Measurements from ENCODE around the gene CASZ1. TPM values are rescaled to one million over a fixed set of nuclear protein-coding genes. Genes with fewer than 3 reads are reported as not detected.

Gene CASZ1
- total and polyA plus RNA-seq, 4 donors: 3.4 to 39.0 (median 13.8) TPM

GRCh38 chr1:10596780-10597179 lies 199.7 kb downstream of the CASZ1 start:
- no peak for ATAC-seq (ENCODE audit: low FRiP score)
- Histone ChIP-seq H3K27ac (ENCODE audit: low read depth in 1 of 2, low read length in 2 of 2) (no peak overlapping the region), H3K27me3 (ENCODE audit: control insufficient read depth in 1 of 2, insufficient read depth in 2 of 2, low read length in 1 of 2) (no peaks in the 10 kb centered on the region), H3K9me3 (ENCODE audit: control insufficient read depth, low read length) (no peaks in the 10 kb centered on the region), H3K4me1 (ENCODE audit: control insufficient read depth in 1 of 2, insufficient read depth in 2 of 2, low read length in 2 of 2) (no peaks in the 10 kb centered on the region), H3K36me3 (ENCODE audit: control insufficient read depth in 1 of 2, insufficient read depth in 2 of 2, low read length in 1 of 2) (no peaks in the 10 kb centered on the region), H3K4me3 (ENCODE audit: low read length in 2 of 2) (no peak overlapping the region)
- DNase-seq: no peak
- 24 to 37% methylated on average over 6 of the region's 6 CpGs for WGBS, 2 donors
- intact Hi-C loops (cut with DNase I): no loop called here

DNA sequence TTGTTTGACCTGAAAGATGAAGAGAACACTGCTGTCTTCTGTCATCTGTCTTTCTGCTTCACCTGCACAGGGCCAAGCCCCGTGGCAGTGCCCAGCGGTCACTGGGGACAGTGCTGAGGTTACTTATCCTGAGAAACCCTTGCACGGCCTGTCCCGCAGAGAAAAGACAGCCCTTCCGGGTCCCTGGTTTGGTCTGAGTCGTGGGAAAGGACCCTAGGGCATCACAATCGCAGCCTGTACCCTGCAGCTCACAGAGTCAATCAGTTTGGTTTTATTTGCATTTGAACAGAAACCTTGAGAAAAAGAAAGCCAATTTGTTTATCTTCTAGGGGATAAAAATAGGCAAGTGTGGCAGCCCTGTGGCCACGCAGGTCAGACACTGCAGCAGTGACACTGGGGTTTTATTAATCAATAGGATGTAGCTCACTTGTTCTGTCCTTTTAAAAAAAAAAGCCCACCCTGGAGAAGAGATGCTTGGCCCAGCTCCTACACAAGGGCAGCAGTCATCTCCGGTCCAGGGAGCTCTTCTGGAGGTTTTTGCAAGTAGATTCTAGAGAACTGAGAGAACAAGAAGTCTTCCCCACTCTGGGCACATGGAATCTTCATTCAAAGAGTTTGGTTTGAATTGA lies 201.7 kb downstream of the CASZ1 start:
- no peak for ATAC-seq (ENCODE audit: low FRiP score)
- DNase-seq: no peak
- 82 to 86% methylated on average over 9 of the region's 9 CpGs for WGBS, 2 donors
- no peaks in the 10 kb centered on the region for H3K9me3 ChIP-seq (ENCODE audit: control insufficient read depth, low read length)
- H3K36me3 ChIP-seq (ENCODE audit: control insufficient read depth in 1 of 2, insufficient read depth in 2 of 2, low read length in 1 of 2): no peaks in the 10 kb centered on the region
- H3K27me3 ChIP-seq (ENCODE audit: control insufficient read depth in 1 of 2, insufficient read depth in 2 of 2, low read length in 1 of 2): no peaks in the 10 kb centered on the region
- H3K27ac ChIP-seq (ENCODE audit: low read depth in 1 of 2, low read length in 2 of 2): no peak overlapping the region
- intact Hi-C loops (cut with DNase I): no loop called here
- H3K4me3 ChIP-seq (ENCODE audit: low read length in 2 of 2): no peak overlapping the region
- H3K4me1 ChIP-seq (ENCODE audit: control insufficient read depth in 1 of 2, insufficient read depth in 2 of 2, low read length in 2 of 2): no peaks in the 10 kb centered on the region

GRCh38 chr1:10593750-10594149 lies 202.7 kb downstream of the CASZ1 start:
- ATAC-seq (ENCODE audit: low FRiP score) (no peak), DNase-seq (no peak)
- Histone ChIP-seq H3K9me3 (ENCODE audit: control insufficient read depth, low read length) (no peaks in the 10 kb centered on the region), H3K27me3 (ENCODE audit: control insufficient read depth in 1 of 2, insufficient read depth in 2 of 2, low read length in 1 of 2) (no peaks in the 10 kb centered on the region), H3K27ac (ENCODE audit: low read depth in 1 of 2, low read length in 2 of 2) (no peak overlapping the region), H3K36me3 (ENCODE audit: control insufficient read depth in 1 of 2, insufficient read depth in 2 of 2, low read length in 1 of 2) (no peaks in the 10 kb centered on the region), H3K4me3 (ENCODE audit: low read length in 2 of 2) (no peak overlapping the region), H3K4me1 (ENCODE audit: control insufficient read depth in 1 of 2, insufficient read depth in 2 of 2, low read length in 2 of 2) (no peaks in the 10 kb centered on the region)
- intact Hi-C loops (cut with DNase I): no loop called here
- 95 to 96% methylated on average over 11 of the region's 11 CpGs for WGBS, 2 donors

DNA sequence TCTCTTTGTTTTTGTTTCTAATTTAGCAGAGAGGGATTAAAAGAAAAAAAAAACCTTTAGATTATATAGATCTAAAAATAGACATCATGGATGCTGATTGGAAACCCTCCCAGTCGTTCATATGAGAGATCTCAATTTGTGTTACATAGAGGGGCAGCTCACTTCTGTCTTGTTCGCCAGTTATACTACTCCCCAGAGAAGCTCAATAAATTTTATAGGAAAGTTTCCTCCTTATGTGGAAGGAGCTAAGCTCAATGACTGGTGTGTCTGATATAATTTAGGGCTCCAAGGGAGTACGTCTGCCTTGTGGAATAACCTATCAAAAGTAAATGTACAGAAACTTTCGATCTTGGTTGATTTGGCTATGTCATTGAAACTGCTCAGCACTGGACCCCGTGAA lies 204.1 kb downstream of the CASZ1 start:
- Histone ChIP-seq H3K36me3 (ENCODE audit: control insufficient read depth in 1 of 2, insufficient read depth in 2 of 2, low read length in 1 of 2) (no peaks in the 10 kb centered on the region), H3K4me1 (ENCODE audit: control insufficient read depth in 1 of 2, insufficient read depth in 2 of 2, low read length in 2 of 2) (no peaks in the 10 kb centered on the region), H3K27ac (ENCODE audit: low read depth in 1 of 2, low read length in 2 of 2) (no peak overlapping the region), H3K27me3 (ENCODE audit: control insufficient read depth in 1 of 2, insufficient read depth in 2 of 2, low read length in 1 of 2) (no peaks in the 10 kb centered on the region), H3K9me3 (ENCODE audit: control insufficient read depth, low read length) (no peaks in the 10 kb centered on the region), H3K4me3 (ENCODE audit: low read length in 2 of 2) (no peak overlapping the region)
- ATAC-seq (ENCODE audit: low FRiP score) (no peak), DNase-seq (no peak)
- intact Hi-C loops (cut with DNase I): no loop called here
- 62 to 65% methylated on average over 5 of the region's 5 CpGs for WGBS, 2 donors

DNA sequence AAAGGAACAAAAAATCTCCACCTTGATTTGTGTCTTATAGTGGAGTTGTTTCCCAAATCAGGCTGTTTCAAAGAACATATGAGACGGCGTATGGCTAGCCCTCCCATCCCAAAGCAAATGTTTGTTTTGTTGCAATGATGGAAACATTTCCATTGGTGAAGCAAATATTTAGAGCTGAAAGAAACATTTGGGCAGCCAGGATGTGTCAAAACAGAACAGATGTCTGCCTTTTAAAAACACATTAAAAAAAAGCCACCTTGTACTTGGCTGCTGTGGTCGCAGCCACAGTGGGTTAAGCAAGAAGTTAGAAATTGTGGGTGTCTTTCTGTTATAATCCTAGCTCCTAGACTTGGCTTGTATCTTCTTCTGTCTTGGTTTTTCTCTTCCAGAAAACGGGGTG lies 205.4 kb downstream of the CASZ1 start:
- intact Hi-C loops (cut with DNase I): no loop called here
- Histone ChIP-seq H3K9me3 (ENCODE audit: control insufficient read depth, low read length) (no peaks in the 10 kb centered on the region), H3K4me1 (ENCODE audit: control insufficient read depth in 1 of 2, insufficient read depth in 2 of 2, low read length in 2 of 2) (no peaks in the 10 kb centered on the region), H3K27ac (ENCODE audit: low read depth in 1 of 2, low read length in 2 of 2) (no peak overlapping the region), H3K36me3 (ENCODE audit: control insufficient read depth in 1 of 2, insufficient read depth in 2 of 2, low read length in 1 of 2) (no peaks in the 10 kb centered on the region), H3K27me3 (ENCODE audit: control insufficient read depth in 1 of 2, insufficient read depth in 2 of 2, low read length in 1 of 2) (no peaks in the 10 kb centered on the region), H3K4me3 (ENCODE audit: low read length in 2 of 2) (no peak overlapping the region)
- WGBS, 2 donors: 71 to 76% methylated on average over 4 of the region's 4 CpGs
- DNase-seq (no peak), ATAC-seq (ENCODE audit: low FRiP score) (no peak)

- Histone ChIP-seq H3K36me3 (ENCODE audit: control insufficient read depth in 1 of 2, insufficient read depth in 2 of 2, low read length in 1 of 2) (no peaks in the 10 kb centered on the region), H3K4me3 (ENCODE audit: low read length in 2 of 2) (no peak overlapping the region), H3K4me1 (ENCODE audit: control insufficient read depth in 1 of 2, insufficient read depth in 2 of 2, low read length in 2 of 2) (no peaks in the 10 kb centered on the region), H3K27ac (ENCODE audit: low read depth in 1 of 2, low read length in 2 of 2) (no peak overlapping the region), H3K9me3 (ENCODE audit: control insufficient read depth, low read length) (no peaks in the 10 kb centered on the region), H3K27me3 (ENCODE audit: control insufficient read depth in 1 of 2, insufficient read depth in 2 of 2, low read length in 1 of 2) (no peaks in the 10 kb centered on the region)
- no peak for DNase-seq
- 85 to 95% methylated on average over 5 of the region's 5 CpGs for WGBS, 2 donors
- intact Hi-C loops (cut with DNase I): no loop called here
- ATAC-seq (ENCODE audit: low FRiP score): no peak
These were observed 207.4 kb downstream of the CASZ1 start for GRCh38 chr1:10589074-10589473.

GRCh38 chr1:10588640-10589039 lies 207.8 kb downstream of the CASZ1 start:
- Histone ChIP-seq H3K4me1 (ENCODE audit: control insufficient read depth in 1 of 2, insufficient read depth in 2 of 2, low read length in 2 of 2) (no peaks in the 10 kb centered on the region), H3K4me3 (ENCODE audit: low read length in 2 of 2) (no peak overlapping the region), H3K27ac (ENCODE audit: low read depth in 1 of 2, low read length in 2 of 2) (no peak overlapping the region), H3K27me3 (ENCODE audit: control insufficient read depth in 1 of 2, insufficient read depth in 2 of 2, low read length in 1 of 2) (no peaks in the 10 kb centered on the region), H3K36me3 (ENCODE audit: control insufficient read depth in 1 of 2, insufficient read depth in 2 of 2, low read length in 1 of 2) (no peaks in the 10 kb centered on the region), H3K9me3 (ENCODE audit: control insufficient read depth, low read length) (no peaks in the 10 kb centered on the region)
- ATAC-seq (ENCODE audit: low FRiP score) (no peak), DNase-seq (no peak)
- intact Hi-C loops (cut with DNase I): no loop called here
- 94 to 97% methylated on average over 5 of the region's 5 CpGs for WGBS, 2 donors

Other genes starting within 250 kb of the CASZ1 start
- 100 to 1,000 TPM; 124 to 128 TPM for gene TARDBP, start 216.0 kb upstream of the CASZ1 start, total RNA-seq
- gene TARDBP, start 216.0 kb upstream of the CASZ1 start, polyA plus RNA-seq: 100 to 1,000 TPM; 126 to 131 TPM

All from aorta (tissue), 5 donors.